Right atrium auricular region (tissue), 2 donors: ENCODE data around the gene TMEM31. TPM values are rescaled to one million over a fixed set of nuclear protein-coding genes. Genes with fewer than 3 reads are reported as not detected.
A peak's percentile ranks its signal among the peaks of the same experiment; 100 is the strongest.

ENCODE experiments used
- DNase-seq: peaks from one replicate; pipeline ENCODE4 v3.0.0-alpha.2; 2019; ENCODE audit warnings: low spot score
- H3K27ac ChIP-seq, 2 donors: fragments of 200-600 bp; sonication (generic); 1 replicate in 1 of 2; 2 replicates in 1 of 2; pipeline ENCODE4 v1.5.1; 2016 to 2019
- H3K27me3 ChIP-seq, 2 donors: fragments of 200-600 bp; sonication (generic); one replicate each; pipeline versions ENCODE4 v1.5.1 to v1.6.0; 2017 to 2019
- H3K36me3 ChIP-seq: fragments of 200-600 bp; sonication (generic); one replicate; pipeline ENCODE4 v1.5.1; 2016
- H3K4me1 ChIP-seq, 2 donors: fragments of 200-600 bp; sonication (generic); one replicate each; pipeline versions ENCODE4 v1.5.1 to v1.6.0; 2017 to 2019
- H3K4me3 ChIP-seq, 2 donors: fragments of 200-600 bp; sonication (generic); 1 replicate in 1 of 2; 2 replicates in 1 of 2; pipeline ENCODE4 v1.5.1; 2017 to 2019; ENCODE audit warnings: mild to moderate bottlenecking in 1 of 2, moderate library complexity in 1 of 2
- H3K9me3 ChIP-seq, 2 donors: fragments of 200-600 bp; sonication (generic); one replicate each; pipeline ENCODE4 v1.5.1; 2019
- CTCF ChIP-seq, 2 donors: fragments of 200-600 bp; sonication (generic); IDR thresholded peaks; one replicate each; pipeline ENCODE4 v1.5.1; 2019; ENCODE audit warnings: antibody characterized with exemption in 2 of 2
- total RNA-seq, 2 donors: library from RNA; depleted of rRNA; stranded (reverse); fragments of >200 nt; gene quantifications; one replicate each; pipeline ENCODE4 v1.1.0, GENCODE V29; 2016

The TMEM31 gene
- total RNA-seq, 2 donors from 2014 or later: not detected

GRCh38 chrX:103687696-103688201 is 23.0 kb upstream of the TMEM31 start:
- Histone ChIP-seq H3K36me3 (peaks cover 19% of the 10 kb centered on the region), H3K27ac (peak overlapping the region; percentile 95 to 97), H3K4me1 (peaks cover 0 to 13% of the 10 kb centered on the region in 2 donors), H3K9me3 (no peaks in the 10 kb centered on the region), H3K4me3 (peak overlapping the region; percentile 51 to 56), H3K27me3 (no peaks in the 10 kb centered on the region)
- DNase-seq: peak; percentile 67
- TF ChIP-seq CTCF (IDR thresholded peaks at IDR 0.05): peak; percentile 36 to 69

GRCh38 chrX:103688946-103689345 is 21.8 kb upstream of the TMEM31 start:
- Histone ChIP-seq H3K27me3 (no peaks in the 10 kb centered on the region), H3K4me1 (peaks cover 0 to 13% of the 10 kb centered on the region in 2 donors), H3K27ac (peak overlapping the region; percentile 95 to 97), H3K4me3 (no peak overlapping the region), H3K36me3 (peaks cover 11% of the 10 kb centered on the region), H3K9me3 (no peaks in the 10 kb centered on the region)
- peak; percentile 59 to 79 for TF ChIP-seq CTCF (IDR thresholded peaks at IDR 0.05)
- DNase-seq: no peak

- no peak overlapping the region for H3K27ac ChIP-seq
- no peaks in the 10 kb centered on the region for H3K36me3 ChIP-seq
- no peak for DNase-seq
- H3K27me3 ChIP-seq: no peaks in the 10 kb centered on the region
- H3K9me3 ChIP-seq: no peaks in the 10 kb centered on the region
- H3K4me3 ChIP-seq: no peak overlapping the region
- peaks cover 0 to 4% of the 10 kb centered on the region in 2 donors for H3K4me1 ChIP-seq
- TF ChIP-seq CTCF (IDR thresholded peaks at IDR 0.05): no peak
Observed at GRCh38 chrX:103691059-103691458, 19.6 kb upstream of the TMEM31 start.

- no peak for TF ChIP-seq CTCF (IDR thresholded peaks at IDR 0.05)
Observed at GRCh38 chrX:103697687-103698086, 13.0 kb upstream of the TMEM31 start.

GRCh38 chrX:103699243-103699642 is 11.5 kb upstream of the TMEM31 start:
- H3K27ac ChIP-seq: no peak overlapping the region
- H3K9me3 ChIP-seq: no peaks in the 10 kb centered on the region
- H3K4me1 ChIP-seq: no peaks in the 10 kb centered on the region
- no peaks in the 10 kb centered on the region for H3K36me3 ChIP-seq
- no peaks in the 10 kb centered on the region for H3K27me3 ChIP-seq
- DNase-seq: no peak
- no peak overlapping the region for H3K4me3 ChIP-seq
- no peak for TF ChIP-seq CTCF (IDR thresholded peaks at IDR 0.05)

More at GRCh38 chrX:103697687-103698086, 13.0 kb upstream of the TMEM31 start:
- DNase-seq: no peak
- H3K4me1 ChIP-seq: no peaks in the 10 kb centered on the region
- H3K36me3 ChIP-seq: no peaks in the 10 kb centered on the region
- H3K27ac ChIP-seq: no peak overlapping the region
- H3K27me3 ChIP-seq: no peaks in the 10 kb centered on the region
- no peaks in the 10 kb centered on the region for H3K9me3 ChIP-seq
- H3K4me3 ChIP-seq: no peak overlapping the region

- no peak for TF ChIP-seq CTCF (IDR thresholded peaks at IDR 0.05)
Observed at GRCh38 chrX:103704863-103705262, 5.8 kb upstream of the TMEM31 start.

More at GRCh38 chrX:103704863-103705262, 5.8 kb upstream of the TMEM31 start:
- DNase-seq: no peak
- Histone ChIP-seq H3K27ac (no peak overlapping the region), H3K27me3 (no peaks in the 10 kb centered on the region), H3K4me1 (no peaks in the 10 kb centered on the region), H3K9me3 (no peaks in the 10 kb centered on the region), H3K36me3 (no peaks in the 10 kb centered on the region), H3K4me3 (no peak overlapping the region)
